HEK293 (cell line): ENCODE results near the gene ZNF653.

ENCODE experiments used
- AEBP2 ChIP-seq: fragments of 450-650 bp; formaldehyde crosslinking; IDR thresholded peaks from 2 replicates; pipeline ENCODE4 v1.5.1; 2016; ENCODE audit warnings: missing biosample characterization, missing genetic modification characterization, borderline replicate concordance
- BCL11A ChIP-seq: fragments of 450-650 bp; formaldehyde crosslinking; IDR thresholded peaks from 2 replicates; pipeline ENCODE4 v1.5.1; 2016; ENCODE audit warnings: low read depth, missing biosample characterization, missing genetic modification characterization
- CTCF ChIP-seq: fragments of 450-650 bp; formaldehyde crosslinking; IDR thresholded peaks from 2 replicates; pipeline ENCODE4 v1.5.1; 2016; ENCODE audit warnings: missing biosample characterization, missing genetic modification characterization
- PRDM4 ChIP-seq: fragments of 450-650 bp; formaldehyde crosslinking; IDR thresholded peaks from 2 replicates; pipeline ENCODE4 v1.5.1; 2017; ENCODE audit warnings: missing biosample characterization, missing genetic modification characterization
- REPIN1 ChIP-seq: fragments of 450-650 bp; formaldehyde crosslinking; IDR thresholded peaks from 2 replicates; pipeline ENCODE4 v1.5.1; 2017; ENCODE audit warnings: missing biosample characterization, missing genetic modification characterization, low read depth
- WT1 ChIP-seq: fragments of 450-650 bp; formaldehyde crosslinking; IDR thresholded peaks from 2 replicates; pipeline ENCODE4 v1.5.1; 2016; ENCODE audit warnings: missing biosample characterization, missing genetic modification characterization
- YY1 ChIP-seq: fragments of 450-650 bp; formaldehyde crosslinking; IDR thresholded peaks from 2 replicates; pipeline ENCODE4 v1.5.1; 2018; ENCODE audit warnings: missing biosample characterization, missing genetic modification characterization
- ZNF138 ChIP-seq: fragments of 450-650 bp; formaldehyde crosslinking; IDR thresholded peaks from 2 replicates; pipeline ENCODE4 v1.5.1; 2016; ENCODE audit warnings: missing biosample characterization, missing genetic modification characterization, borderline replicate concordance
- ZNF48 ChIP-seq: fragments of 450-650 bp; formaldehyde crosslinking; IDR thresholded peaks from 2 replicates; pipeline ENCODE4 v1.5.1; 2016; ENCODE audit warnings: missing biosample characterization, missing genetic modification characterization
- ZNF501 ChIP-seq: fragments of 450-650 bp; formaldehyde crosslinking; IDR thresholded peaks from 2 replicates; pipeline ENCODE4 v1.5.1; 2016; ENCODE audit warnings: missing biosample characterization, missing genetic modification characterization
- ZNF645 ChIP-seq: fragments of 450-650 bp; formaldehyde crosslinking; IDR thresholded peaks from 2 replicates; pipeline ENCODE4; 2016; ENCODE audit warnings: missing biosample characterization, missing genetic modification characterization
- TF ChIP-seq, protein P1 (sequence below): fragments of 450-650 bp; formaldehyde crosslinking; IDR thresholded peaks from 2 replicates; pipeline ENCODE4 v1.5.1; 2016; ENCODE audit warnings: missing biosample characterization, missing genetic modification characterization
- TF ChIP-seq, protein P2 (sequence below): sonication (generic); formaldehyde crosslinking; IDR thresholded peaks from 2 replicates; pipeline ENCODE4 v1.8.1; 2022; ENCODE audit warnings: mild to moderate bottlenecking, moderate library complexity, missing genetic modification reagents

- TF ChIP-seq ZNF501 (tag by site-specific recombination) (no peak), CTCF (tag by site-specific recombination) (no peak), YY1 (tag by site-specific recombination) (no peak), ZNF48 (tag by site-specific recombination) (no peak), PRDM4 (tag by site-specific recombination) (no peak), BCL11A (tag by site-specific recombination) (no peak), ZNF645 (tag by site-specific recombination) (no peak), REPIN1 (tag by site-specific recombination) (no peak), WT1 (tag by site-specific recombination) (no peak), AEBP2 (tag by site-specific recombination) (no peak), ZNF138 (tag by site-specific recombination) (no peak)
- TF ChIP-seq, protein P1, sequence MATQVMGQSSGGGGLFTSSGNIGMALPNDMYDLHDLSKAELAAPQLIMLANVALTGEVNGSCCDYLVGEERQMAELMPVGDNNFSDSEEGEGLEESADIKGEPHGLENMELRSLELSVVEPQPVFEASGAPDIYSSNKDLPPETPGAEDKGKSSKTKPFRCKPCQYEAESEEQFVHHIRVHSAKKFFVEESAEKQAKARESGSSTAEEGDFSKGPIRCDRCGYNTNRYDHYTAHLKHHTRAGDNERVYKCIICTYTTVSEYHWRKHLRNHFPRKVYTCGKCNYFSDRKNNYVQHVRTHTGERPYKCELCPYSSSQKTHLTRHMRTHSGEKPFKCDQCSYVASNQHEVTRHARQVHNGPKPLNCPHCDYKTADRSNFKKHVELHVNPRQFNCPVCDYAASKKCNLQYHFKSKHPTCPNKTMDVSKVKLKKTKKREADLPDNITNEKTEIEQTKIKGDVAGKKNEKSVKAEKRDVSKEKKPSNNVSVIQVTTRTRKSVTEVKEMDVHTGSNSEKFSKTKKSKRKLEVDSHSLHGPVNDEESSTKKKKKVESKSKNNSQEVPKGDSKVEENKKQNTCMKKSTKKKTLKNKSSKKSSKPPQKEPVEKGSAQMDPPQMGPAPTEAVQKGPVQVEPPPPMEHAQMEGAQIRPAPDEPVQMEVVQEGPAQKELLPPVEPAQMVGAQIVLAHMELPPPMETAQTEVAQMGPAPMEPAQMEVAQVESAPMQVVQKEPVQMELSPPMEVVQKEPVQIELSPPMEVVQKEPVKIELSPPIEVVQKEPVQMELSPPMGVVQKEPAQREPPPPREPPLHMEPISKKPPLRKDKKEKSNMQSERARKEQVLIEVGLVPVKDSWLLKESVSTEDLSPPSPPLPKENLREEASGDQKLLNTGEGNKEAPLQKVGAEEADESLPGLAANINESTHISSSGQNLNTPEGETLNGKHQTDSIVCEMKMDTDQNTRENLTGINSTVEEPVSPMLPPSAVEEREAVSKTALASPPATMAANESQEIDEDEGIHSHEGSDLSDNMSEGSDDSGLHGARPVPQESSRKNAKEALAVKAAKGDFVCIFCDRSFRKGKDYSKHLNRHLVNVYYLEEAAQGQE (tag by site-specific recombination), result no peak
- TF ChIP-seq, protein P2, sequence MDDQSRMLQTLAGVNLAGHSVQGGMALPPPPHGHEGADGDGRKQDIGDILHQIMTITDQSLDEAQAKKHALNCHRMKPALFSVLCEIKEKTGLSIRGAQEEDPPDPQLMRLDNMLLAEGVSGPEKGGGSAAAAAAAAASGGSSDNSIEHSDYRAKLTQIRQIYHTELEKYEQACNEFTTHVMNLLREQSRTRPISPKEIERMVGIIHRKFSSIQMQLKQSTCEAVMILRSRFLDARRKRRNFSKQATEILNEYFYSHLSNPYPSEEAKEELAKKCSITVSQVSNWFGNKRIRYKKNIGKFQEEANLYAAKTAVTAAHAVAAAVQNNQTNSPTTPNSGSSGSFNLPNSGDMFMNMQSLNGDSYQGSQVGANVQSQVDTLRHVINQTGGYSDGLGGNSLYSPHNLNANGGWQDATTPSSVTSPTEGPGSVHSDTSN (CRISPR knock-in tag), result no peak
Measured at GRCh38 chr19:11479090-11479897, 26.3 kb downstream of the ZNF653 start.
